ENCODE results near the gene MAP2K4.

GRCh38 chr17:12055889-12056288, 35.2 kb downstream of the MAP2K4 start:
- TF ChIP-seq CTCF (IDR thresholded peaks at IDR 0.05) (no peak), POLR2AphosphoS5 (IDR thresholded peaks at IDR 0.05) (no peak), POLR2A (IDR thresholded peaks at IDR 0.05; ENCODE audit: low read depth) (no peak)
